GM06990 (cell line): ENCODE measurements around the gene SUB1.

Experiments used
- DNase-seq: peaks from one replicate; pipeline ENCODE4 v3.0.0-alpha.2; 2011; ENCODE audit not compliant: insufficient read length; ENCODE audit errors: extremely low read depth
- H3K27me3 ChIP-seq: replicated peaks from 2 replicates; pipeline ENCODE4 v1.6.0; 2011; ENCODE audit warnings: low read length; ENCODE audit not compliant: control insufficient read depth, insufficient read depth
- H3K36me3 ChIP-seq: 2 replicates; pipeline ENCODE4 v1.5.1; 2011; ENCODE audit warnings: low read length; ENCODE audit not compliant: control insufficient read depth, insufficient read depth
- H3K4me3 ChIP-seq: replicated peaks from 2 replicates; pipeline ENCODE4 v1.5.1; 2011; ENCODE audit warnings: low read depth, mild to moderate bottlenecking, control low read depth, low read length
- TF ChIP-seq, protein P1 (sequence below): IDR thresholded peaks from 2 replicates; pipeline ENCODE4 v1.5.1; 2011; ENCODE audit warnings: low read length, control low read depth, mild to moderate bottlenecking, inconsistent platforms; ENCODE audit not compliant: insufficient read depth, poor library complexity, severe bottlenecking

Gene SUB1

DNA sequence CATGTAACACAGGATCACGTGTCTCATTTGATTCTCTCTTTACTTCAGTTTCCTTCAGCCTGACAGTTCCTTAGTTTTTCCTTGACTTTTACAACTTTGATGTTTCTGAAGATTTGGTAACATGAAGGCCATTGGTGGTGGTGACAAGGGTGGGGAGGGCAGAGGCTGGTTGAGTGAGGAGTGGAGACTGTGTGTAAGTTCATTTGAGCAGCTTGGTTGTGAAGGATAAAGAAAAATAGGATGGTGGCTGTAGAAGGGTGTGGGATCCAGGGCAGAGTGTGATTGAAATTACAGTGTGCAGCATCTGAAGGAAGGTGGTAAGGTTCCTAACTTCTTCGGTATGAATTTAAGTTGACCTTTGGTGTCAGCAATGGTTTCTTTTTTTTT, 20.4 kb downstream of the SUB1 start:
- TF ChIP-seq, protein P1, sequence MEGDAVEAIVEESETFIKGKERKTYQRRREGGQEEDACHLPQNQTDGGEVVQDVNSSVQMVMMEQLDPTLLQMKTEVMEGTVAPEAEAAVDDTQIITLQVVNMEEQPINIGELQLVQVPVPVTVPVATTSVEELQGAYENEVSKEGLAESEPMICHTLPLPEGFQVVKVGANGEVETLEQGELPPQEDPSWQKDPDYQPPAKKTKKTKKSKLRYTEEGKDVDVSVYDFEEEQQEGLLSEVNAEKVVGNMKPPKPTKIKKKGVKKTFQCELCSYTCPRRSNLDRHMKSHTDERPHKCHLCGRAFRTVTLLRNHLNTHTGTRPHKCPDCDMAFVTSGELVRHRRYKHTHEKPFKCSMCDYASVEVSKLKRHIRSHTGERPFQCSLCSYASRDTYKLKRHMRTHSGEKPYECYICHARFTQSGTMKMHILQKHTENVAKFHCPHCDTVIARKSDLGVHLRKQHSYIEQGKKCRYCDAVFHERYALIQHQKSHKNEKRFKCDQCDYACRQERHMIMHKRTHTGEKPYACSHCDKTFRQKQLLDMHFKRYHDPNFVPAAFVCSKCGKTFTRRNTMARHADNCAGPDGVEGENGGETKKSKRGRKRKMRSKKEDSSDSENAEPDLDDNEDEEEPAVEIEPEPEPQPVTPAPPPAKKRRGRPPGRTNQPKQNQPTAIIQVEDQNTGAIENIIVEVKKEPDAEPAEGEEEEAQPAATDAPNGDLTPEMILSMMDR = no peak
- DNase-seq = no peak
- Histone ChIP-seq H3K4me3 (no peak overlapping the region), H3K27me3 (no peaks in the 10 kb centered on the region), H3K36me3 (peaks cover 5% of the 10 kb centered on the region)

- H3K4me3 ChIP-seq = no peak overlapping the region
- no peak for DNase-seq
- no peaks in the 10 kb centered on the region for H3K27me3 ChIP-seq
- H3K36me3 ChIP-seq = no peaks in the 10 kb centered on the region; the same call in 1 of the 2 replicates
- TF ChIP-seq, protein P1 = no peak
Observed at GRCh38 chr5:32612134-32612888, 27.0 kb downstream of the SUB1 start.

GRCh38 chr5:32613050-32613672, 27.8 kb downstream of the SUB1 start:
- no peaks in the 10 kb centered on the region for H3K27me3 ChIP-seq
- TF ChIP-seq, protein P1 = peak; percentile 83
- no peaks in the 10 kb centered on the region; the same call in 1 of the 2 replicates for H3K36me3 ChIP-seq
- H3K4me3 ChIP-seq = no peak overlapping the region
- DNase-seq = peak; percentile 25

- H3K27me3 ChIP-seq = no peaks in the 10 kb centered on the region
- no peak for DNase-seq
- H3K36me3 ChIP-seq = no peaks in the 10 kb centered on the region; the same call in 1 of the 2 replicates
- TF ChIP-seq, protein P1 = no peak
- no peak overlapping the region for H3K4me3 ChIP-seq
Observed at GRCh38 chr5:32615236-32615635, 29.9 kb downstream of the SUB1 start.

GRCh38 chr5:32618962-32619361, 33.6 kb downstream of the SUB1 start:
- Histone ChIP-seq H3K36me3 (no peaks in the 10 kb centered on the region), H3K27me3 (no peaks in the 10 kb centered on the region), H3K4me3 (no peak overlapping the region)
- no peak for DNase-seq
- TF ChIP-seq, protein P1 = no peak

GRCh38 chr5:32621256-32621655, 35.9 kb downstream of the SUB1 start:
- Histone ChIP-seq H3K36me3 (no peaks in the 10 kb centered on the region), H3K27me3 (no peaks in the 10 kb centered on the region), H3K4me3 (no peak overlapping the region)
- DNase-seq = no peak
- TF ChIP-seq, protein P1 = no peak
